GM21526 (cell line): Measurements from ENCODE around the gene C19orf44.

Experiments
- ATAC-seq: cut with Tn5 transposase; IDR thresholded peaks from one replicate; pipeline ENCODE4 v1.9.1; 2021; ENCODE audit warnings: moderate library complexity; ENCODE audit not compliant: unreplicated experiment, low FRiP score

Gene C19orf44

GRCh38 chr19:16514383-16515019 is 18.3 kb downstream of the C19orf44 start:
- no peak for ATAC-seq

DNA sequence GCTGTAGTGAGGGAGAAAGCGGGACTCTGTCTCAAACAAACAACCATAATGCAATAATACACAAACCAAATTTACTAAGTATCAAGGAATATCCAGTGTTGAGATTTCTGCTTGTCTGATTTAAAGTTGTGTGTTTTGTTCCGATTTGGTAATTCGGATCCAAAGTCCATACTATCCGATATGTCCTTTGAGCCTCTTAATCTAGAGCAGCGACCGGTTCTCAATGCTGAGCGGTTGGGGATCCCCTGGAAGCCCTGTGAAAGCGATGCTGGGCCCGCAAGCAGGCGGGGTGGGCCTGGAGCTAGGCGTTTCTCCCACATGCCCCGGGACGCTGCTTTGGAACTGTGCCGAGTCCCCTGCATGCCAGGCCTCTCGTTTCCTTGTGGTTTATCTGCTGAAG is 20.2 kb downstream of the C19orf44 start:
- no peak for ATAC-seq

GRCh38 chr19:16516923-16517610 is 20.9 kb downstream of the C19orf44 start:
- ATAC-seq = no peak

- no peak for ATAC-seq
These were observed 21.9 kb downstream of the C19orf44 start for GRCh38 chr19:16518061-16518460.

DNA sequence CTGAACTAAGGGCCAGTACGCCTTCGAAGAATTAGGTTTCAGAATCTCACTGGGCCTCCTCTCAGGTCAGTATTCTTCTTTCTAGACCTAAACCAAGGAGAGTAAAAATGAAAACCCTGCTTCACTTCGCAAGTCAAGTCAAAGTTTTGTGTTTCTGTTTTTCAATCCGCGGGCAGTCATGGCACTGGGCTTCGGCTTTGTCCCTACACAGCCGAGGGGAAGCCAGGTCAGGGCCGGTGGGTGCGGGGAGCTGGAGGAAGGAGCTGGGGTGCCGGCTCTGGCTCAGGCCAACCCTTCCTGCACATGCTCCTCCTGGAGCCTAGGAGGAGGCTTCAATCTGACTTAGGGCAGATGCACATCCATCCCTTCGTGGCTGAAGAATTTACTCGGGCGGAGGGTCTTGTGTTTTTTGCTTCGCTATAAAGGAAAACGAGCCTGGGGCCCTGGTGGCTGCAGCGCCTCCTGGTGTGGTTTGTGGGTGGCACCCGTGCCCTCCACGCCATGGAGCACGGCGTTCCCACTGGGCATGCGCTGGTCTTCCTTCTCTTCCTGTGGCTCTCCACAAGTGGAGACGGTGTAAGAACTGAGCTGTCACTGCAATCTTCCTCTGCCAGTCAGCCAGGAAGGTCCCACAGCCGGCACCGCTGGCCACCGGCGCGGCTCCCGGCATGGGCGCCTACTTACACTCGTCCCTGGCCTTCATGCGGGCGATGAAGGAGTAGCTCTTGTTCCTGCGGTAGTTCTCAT is 22.5 kb downstream of the C19orf44 start:
- ATAC-seq = no peak

DNA sequence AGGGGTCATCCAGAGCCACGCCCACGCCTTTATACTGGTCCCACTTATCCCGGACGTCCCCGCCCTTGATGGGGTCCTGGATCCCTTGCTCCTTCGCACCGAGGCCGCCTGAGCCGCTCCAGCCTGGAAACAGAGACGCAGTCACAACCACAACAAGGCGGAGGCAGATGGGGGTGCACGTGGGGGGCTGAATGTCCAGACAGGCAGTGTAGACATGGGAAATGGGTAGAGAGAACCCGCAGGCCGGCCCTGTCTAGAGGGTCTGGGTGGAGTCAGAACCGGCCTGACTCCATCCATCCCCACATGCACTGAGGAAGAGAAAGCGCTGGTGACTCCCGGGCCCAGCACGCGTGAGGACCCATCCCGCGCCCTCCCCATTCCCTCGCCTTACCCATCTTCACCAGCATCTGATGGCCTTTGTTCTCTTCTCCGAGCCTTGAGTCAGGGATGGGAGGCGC is 23.1 kb downstream of the C19orf44 start:
- ATAC-seq = no peak

DNA sequence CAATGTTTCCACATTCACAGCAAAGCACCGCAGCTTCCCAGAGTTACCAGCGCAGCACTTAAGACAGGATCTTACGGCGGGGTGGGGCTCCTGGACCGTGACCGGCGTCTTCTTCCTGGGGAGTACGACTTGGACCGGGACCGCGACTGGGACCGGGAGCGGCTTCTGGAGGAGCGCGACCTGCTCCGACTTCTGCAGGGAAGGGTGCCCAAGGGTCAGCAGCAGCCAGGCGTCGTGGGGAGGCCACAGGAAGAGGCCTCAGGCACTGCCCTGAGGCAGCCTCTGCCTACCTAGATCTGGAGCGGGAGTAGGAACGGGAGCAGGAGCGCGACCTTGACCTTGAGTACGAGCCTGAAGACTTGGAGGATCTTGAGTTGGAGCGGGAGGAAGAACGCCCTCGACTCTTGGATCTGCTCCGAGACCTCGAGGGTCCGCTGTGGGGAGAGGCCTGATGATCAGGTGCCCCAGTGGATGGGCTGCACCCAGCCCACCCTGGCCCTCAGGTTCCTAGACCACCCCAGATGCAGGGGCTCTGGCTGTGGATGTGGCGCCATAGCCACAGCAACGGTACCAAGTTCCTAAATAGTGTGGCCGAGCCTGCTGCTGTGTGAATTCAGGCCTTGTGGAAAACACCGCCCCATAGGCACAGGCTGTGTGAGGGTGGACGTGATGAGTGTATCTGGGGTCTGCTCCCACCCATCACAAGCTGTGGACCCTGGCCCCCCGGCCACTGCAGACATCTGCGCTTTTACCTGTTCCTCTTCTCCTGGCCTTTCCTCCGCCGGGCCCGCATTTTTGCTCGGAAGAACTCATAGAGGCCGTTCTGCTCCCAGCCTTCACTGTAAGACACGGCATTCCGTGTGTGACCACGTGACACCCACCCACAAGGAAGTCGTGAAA is 24.1 kb downstream of the C19orf44 start:
- ATAC-seq = no peak

DNA sequence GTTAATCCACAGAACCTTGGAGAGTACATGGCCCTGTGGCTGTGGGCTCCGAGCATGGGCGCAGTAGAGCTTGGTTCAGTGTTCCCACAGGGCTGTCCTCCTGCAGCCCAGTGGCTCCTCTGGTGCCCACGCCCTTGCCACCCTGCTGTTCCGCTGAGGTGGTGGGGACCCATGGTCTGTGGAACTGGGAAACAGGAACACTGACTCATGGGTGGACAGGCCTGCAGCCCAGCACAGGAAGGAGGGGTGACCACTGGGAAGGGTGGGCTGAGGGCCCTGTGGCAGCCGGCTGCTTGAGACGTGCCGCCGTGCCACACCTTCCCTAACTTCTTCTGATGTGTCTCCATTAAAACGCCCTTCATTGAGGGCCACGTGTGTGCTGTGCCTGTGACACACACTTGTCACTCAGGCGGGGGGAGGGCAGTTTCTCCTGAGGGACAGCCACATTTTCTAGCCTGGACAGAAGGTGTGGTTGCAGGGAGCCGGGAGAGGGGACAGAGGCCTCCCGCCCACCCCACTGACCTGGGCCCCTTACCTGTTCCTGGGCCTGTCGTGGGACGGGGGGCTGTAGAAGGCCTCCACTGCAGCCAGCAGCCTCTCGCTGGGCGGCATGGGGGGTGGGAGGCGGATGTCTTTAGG is 24.9 kb downstream of the C19orf44 start:
- ATAC-seq = no peak

- no peak for ATAC-seq
These were observed 25.6 kb downstream of the C19orf44 start for GRCh38 chr19:16521715-16522289.

- no peak for ATAC-seq
These were observed 26.6 kb downstream of the C19orf44 start for GRCh38 chr19:16522559-16523377.

DNA sequence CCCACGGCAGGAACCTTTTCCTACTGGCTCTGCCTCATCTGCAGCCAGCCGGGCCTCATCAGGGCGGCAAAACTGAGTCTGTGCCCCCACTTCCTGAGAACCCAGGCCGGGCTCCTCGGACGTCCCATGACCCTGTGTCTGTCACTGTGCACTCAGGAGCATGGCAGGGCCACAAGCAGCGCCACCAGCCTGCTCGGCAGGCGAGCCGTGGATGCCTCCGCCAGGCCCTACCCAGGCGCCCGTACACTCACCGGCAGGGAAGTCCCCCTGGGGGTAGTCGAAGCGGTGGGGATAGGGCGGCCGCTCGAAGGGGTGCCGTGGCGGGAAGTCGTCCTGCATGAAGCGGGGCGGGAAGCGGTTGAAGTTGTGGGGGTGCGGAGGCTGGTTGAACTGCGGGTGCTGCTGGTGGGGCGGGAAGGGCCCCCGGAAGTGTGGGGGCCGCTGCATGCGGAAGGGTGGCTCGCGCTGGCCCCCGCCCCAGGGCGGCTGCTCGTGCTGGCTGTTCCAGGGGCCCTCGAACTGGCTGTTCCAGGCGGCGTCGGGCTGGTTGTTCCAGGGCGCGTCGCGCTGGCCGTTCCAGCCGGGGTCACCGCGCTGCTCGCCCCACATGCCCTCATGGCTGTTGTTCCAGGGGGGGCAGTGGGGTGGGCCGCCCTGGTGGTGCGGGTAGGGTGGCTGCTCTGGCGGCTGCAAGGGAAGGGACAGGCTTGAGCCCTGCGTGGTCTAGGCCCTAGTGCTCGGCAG is 29.0 kb downstream of the C19orf44 start:
- ATAC-seq = no peak

DNA sequence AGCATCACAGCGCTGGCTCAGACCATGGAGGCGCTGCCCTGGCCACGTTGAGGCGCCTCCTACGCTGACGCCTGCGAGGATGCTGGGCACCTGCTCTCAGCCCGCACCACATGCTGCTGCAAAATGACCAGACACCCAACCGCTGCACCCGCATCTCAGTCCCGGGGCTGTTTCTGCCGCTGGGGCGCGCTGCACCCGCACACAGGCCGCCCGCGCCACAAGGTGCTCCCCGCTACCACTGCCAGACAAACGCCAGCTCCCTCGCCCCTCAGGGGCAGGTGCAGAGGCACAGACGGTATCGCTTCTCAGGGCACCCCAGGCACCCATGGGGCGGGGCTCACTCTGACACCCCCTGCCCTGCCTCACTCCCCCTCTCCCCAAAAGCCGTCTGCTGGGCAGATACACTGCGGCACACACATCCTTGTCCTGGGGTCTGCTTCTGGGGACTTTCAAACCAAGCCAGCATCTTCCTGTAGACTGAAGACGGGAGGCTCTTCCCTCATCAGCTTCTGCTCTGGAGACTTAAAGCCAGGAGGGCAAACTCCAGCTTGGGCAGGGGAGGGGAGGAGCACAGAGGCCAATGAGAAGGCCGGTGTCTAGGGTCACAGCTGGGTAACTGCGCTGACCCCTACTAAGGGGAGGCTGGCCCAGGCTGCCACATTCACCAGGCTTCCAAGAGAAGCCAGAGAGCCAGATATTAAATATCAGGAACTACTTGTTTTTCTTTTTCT is 29.7 kb downstream of the C19orf44 start:
- ATAC-seq = no peak

DNA sequence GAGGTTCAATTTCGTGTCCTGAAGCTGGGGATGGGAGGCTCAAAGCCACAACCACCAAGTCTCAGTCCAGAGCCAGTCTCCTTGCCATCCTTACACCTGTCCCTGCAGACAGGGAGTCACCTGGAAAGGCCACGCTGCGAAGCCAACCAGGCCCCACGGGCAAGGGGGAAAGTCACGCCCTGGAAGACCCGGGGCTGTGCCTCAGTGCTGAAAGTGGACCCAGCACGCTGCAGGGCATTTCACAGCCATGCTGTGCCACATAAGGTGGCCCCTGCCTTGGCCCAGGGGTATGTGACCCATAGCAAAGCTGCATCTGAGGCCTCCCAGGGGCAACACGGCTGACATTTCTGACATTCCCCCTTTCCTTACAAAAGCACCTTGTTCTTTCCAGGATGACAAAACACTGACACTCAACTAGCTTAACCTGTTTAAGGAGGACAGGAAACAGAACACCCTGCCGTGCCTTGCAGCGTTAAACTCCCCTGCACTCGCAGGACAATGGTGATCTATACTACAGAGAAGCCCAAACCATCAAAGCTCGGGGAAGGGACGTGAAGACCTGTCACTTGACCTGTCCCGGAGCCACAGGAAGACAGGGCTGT is 31.2 kb downstream of the C19orf44 start:
- ATAC-seq = no peak

DNA sequence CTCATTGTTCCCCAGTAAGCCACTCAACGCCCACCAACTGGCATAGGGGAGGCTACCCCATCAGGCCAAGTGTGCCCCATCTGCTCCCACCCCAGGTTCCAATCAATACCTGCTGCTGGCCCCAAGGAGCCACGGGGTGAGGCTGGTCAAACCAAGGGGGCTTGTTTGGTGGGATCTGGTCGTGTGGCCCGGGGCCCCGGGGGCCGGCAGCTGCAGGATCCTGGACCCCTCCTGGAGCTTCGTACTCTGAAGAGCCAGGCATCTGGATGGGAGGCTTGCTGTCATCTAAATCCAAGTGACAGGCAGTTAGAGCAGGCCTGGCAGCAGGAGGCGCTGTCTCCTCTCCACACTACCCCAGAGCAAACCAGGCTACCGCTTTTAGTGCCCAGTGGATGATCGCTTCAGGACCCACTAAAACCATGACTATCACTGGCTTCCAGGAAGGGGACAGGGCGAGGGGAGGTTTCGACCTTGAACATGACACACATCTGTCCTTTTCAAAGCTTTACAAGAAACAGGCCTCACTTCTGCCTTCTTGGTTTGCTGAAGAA is 31.9 kb downstream of the C19orf44 start:
- ATAC-seq = no peak

DNA sequence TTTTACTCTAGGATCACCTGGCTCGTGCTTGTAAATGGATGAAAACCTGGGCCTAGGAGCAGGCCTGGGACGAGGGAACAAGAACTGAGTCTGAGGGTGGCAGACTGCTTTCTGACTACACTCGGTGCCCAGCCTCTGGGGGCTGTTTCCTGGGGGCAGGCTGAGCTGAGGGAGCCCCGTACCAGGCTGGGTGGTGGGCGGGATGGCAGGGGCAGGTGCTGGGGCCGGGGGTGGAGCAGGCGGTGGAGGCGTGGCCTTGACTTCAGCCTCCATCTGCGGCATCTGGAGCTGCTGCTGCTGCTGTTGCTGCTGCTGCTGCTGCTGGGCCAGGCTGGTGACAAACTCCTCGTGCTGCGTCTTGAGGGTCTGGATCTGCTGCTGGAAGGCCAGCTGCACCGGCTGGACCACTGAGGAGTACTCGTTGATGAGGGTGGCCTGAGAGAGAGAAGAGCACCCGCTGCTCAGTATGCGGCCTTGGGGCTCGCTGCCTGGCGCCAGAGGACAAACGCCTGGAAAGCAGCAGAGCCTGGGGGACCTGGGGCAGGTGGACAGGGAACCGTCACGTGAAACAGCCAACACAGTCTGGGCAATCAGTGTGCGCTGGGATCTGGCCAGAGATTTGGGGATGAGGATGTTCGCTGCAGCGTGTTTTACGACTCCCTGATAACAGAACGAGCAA is 33.4 kb downstream of the C19orf44 start:
- no peak for ATAC-seq
